Stimulated activated memory B cell treated with anti-CD40 and anti-IgM and Interleukin-4, amounts not matched to agents 10 μg/mL and 1 μg/mL and 100 μg/mL, for 72 hours (primary cell): ENCODE measurements around the gene LRRC32.

ENCODE experiments used
- ATAC-seq: fragments of 150-1000 bp; cut with Tn5 transposase; 2 replicates; pipeline ENCODE4 v1.10.0; 2021
- H3K27ac Mint-ChIP-seq: one replicate; pipeline ENCODE4 v1.8.0; 2022; ENCODE audit warnings: mild to moderate bottlenecking, mixed read lengths
- H3K27me3 Mint-ChIP-seq: one replicate; pipeline ENCODE4 v1.8.0; 2022; ENCODE audit warnings: mixed read lengths
- H3K36me3 Mint-ChIP-seq: one replicate; pipeline ENCODE4 v1.8.0; 2022; ENCODE audit warnings: mixed read lengths
- H3K4me1 Mint-ChIP-seq: one replicate; pipeline ENCODE4 v1.8.0; 2022; ENCODE audit warnings: mixed read lengths
- H3K4me3 Mint-ChIP-seq: one replicate; pipeline ENCODE4 v1.8.0; 2022; ENCODE audit warnings: mild to moderate bottlenecking, moderate library complexity, mixed read lengths
- H3K9me3 Mint-ChIP-seq: one replicate; pipeline ENCODE4 v1.8.0; 2022; ENCODE audit warnings: mixed read lengths

LRRC32 gene

DNA sequence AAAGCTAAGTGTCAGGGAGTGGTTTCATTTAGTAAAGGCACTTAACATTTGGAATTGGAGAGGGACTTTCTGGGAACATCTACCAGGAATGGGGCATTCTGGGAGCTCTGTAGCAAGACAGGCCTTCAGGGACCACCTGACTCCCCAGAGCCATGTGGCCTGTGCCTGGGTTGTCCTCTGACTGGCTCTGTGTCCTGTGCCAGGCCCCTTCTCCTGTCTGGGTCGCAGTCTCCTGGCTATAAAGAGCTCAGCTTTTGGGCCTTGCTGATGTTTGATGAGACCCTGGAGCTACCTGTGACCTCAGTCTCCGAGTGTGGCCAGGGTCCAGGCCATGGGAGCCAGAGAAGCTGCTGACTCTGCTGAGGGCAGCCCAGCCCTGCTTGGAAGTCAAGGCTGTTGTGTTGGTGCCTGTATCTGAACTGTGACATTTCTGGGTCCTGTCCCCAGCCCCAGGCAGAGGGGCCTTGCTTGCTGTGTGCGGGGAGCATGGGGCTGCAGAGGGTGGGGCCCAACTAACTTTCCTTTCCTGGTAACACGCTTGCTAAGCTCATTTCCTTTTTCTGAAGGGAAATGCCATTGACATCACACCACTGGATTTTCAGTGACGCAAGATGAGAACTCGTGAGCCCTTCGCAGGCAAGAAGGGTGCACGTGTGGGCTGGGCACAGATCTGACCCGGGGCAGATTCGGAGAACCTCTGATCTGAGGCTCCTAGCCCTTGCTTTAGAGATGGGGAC is 41.3 kb downstream of the LRRC32 start:
- peaks cover 24% of the 10 kb centered on the region for H3K36me3 Mint-ChIP-seq
- peaks cover 13% of the 10 kb centered on the region for H3K9me3 Mint-ChIP-seq
- ATAC-seq, result peak; percentile 69
- peaks cover 14% of the 10 kb centered on the region for H3K27me3 Mint-ChIP-seq
- H3K27ac Mint-ChIP-seq, result peak overlapping the region; percentile 98
- H3K4me1 Mint-ChIP-seq, result peaks cover 66% of the 10 kb centered on the region
- peak overlapping the region; percentile 65 for H3K4me3 Mint-ChIP-seq

GRCh38 chr11:76628408-76628947 is 42.1 kb downstream of the LRRC32 start:
- peaks cover 69% of the 10 kb centered on the region for H3K4me1 Mint-ChIP-seq
- H3K27ac Mint-ChIP-seq, result peak overlapping the region; percentile 98
- peak; percentile 73 for ATAC-seq
- peaks cover 24% of the 10 kb centered on the region for H3K36me3 Mint-ChIP-seq
- peak overlapping the region; percentile 54 for H3K4me3 Mint-ChIP-seq
- H3K27me3 Mint-ChIP-seq, result peaks cover 21% of the 10 kb centered on the region
- peaks cover 13% of the 10 kb centered on the region for H3K9me3 Mint-ChIP-seq

GRCh38 chr11:76627606-76628005 is 42.9 kb downstream of the LRRC32 start:
- ATAC-seq, result peak; percentile 13
- H3K4me3 Mint-ChIP-seq, result peak overlapping the region; percentile 50
- H3K36me3 Mint-ChIP-seq, result peaks cover 24% of the 10 kb centered on the region
- H3K9me3 Mint-ChIP-seq, result peaks cover 13% of the 10 kb centered on the region
- H3K27ac Mint-ChIP-seq, result peak overlapping the region; percentile 98
- H3K4me1 Mint-ChIP-seq, result peaks cover 76% of the 10 kb centered on the region
- H3K27me3 Mint-ChIP-seq, result peaks cover 30% of the 10 kb centered on the region

DNA sequence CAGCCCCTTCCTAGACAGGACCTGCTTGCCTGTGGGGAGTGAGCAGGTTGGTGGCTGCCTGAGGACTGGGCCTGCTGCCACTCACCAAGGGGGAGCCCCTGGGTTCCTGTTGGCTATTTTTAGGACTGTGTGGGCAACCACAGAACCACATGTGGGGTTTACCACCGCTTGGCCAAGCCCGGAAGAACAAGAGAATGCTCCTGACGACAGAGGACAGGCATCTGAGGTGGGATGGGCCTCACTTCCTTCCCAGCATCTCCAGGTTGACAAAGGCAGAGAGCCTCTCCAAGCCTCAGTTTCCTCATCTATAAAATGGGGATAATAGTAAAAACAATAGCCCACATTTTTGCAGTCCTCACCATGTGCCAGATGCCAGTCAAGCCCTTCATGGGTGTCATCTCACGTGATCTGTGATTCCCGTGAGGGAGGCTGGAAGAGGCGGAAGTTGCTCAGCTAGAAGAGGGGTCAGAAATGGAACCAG is 43.6 kb downstream of the LRRC32 start:
- Mint-ChIP-seq H3K4me1 (peaks cover 76% of the 10 kb centered on the region), H3K4me3 (peak overlapping the region; percentile 50), H3K27ac (peak overlapping the region; percentile 98), H3K9me3 (peaks cover 13% of the 10 kb centered on the region), H3K27me3 (peaks cover 36% of the 10 kb centered on the region), H3K36me3 (peaks cover 24% of the 10 kb centered on the region)
- ATAC-seq, result peak; percentile 85

GRCh38 chr11:76626266-76626665 is 44.3 kb downstream of the LRRC32 start:
- Mint-ChIP-seq H3K4me1 (peaks cover 77% of the 10 kb centered on the region), H3K4me3 (no peak overlapping the region), H3K9me3 (peaks cover 13% of the 10 kb centered on the region), H3K27ac (peak overlapping the region; percentile 98), H3K27me3 (peaks cover 43% of the 10 kb centered on the region), H3K36me3 (peaks cover 24% of the 10 kb centered on the region)
- ATAC-seq, result no peak

GRCh38 chr11:76625472-76626186 is 44.9 kb downstream of the LRRC32 start:
- Mint-ChIP-seq H3K4me1 (peaks cover 82% of the 10 kb centered on the region), H3K9me3 (peaks cover 13% of the 10 kb centered on the region), H3K27me3 (peaks cover 50% of the 10 kb centered on the region), H3K4me3 (peak overlapping the region; percentile 22), H3K27ac (peak overlapping the region; percentile 98), H3K36me3 (peaks cover 29% of the 10 kb centered on the region)
- ATAC-seq, result no peak

DNA sequence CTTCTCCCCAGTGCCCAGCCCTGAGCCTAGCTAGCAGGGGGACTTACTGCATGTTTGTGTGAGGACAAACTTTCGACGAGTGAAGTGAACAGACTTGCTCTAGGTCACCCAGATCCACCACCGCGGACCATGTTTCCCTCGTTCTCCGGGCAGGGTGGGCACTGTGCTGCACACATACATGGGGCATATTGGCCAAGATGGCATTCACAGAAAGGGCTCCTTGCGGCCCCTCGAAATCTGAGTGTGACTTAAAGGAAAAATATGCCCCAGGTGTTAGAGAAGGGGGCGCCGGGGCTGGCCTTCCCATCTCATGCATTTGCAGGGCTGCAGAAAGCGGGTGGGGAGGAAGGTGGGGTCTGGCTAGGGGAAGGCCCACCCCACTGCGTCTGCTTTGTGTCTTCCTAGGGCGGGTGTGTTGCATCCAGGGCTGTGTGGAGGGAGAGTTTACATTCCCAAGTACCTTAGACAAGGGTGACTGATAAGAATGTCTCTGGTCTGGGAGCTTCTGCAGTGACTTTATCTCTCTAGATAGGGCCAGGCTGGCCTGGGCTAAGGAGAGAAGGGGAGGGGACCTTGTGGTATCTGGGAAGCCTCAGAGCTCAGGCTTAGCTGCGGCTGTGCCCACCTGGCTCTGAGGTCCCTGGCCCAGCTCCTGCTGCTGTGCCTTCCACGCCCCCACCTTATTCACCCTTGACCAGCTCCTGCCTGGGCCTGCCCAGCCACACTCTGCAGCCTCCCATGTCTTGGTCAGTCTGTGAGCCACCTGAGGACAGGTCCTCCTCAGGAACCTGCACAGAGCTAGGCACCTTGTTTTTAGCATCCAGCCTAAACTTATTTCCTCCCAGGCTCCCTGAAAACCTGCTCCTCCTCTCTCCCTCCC is 45.8 kb downstream of the LRRC32 start:
- Mint-ChIP-seq H3K27ac (peak overlapping the region; percentile 98), H3K27me3 (peaks cover 52% of the 10 kb centered on the region), H3K4me3 (no peak overlapping the region), H3K4me1 (peaks cover 74% of the 10 kb centered on the region), H3K36me3 (peaks cover 24% of the 10 kb centered on the region), H3K9me3 (peaks cover 8% of the 10 kb centered on the region)
- ATAC-seq, result no peak

DNA sequence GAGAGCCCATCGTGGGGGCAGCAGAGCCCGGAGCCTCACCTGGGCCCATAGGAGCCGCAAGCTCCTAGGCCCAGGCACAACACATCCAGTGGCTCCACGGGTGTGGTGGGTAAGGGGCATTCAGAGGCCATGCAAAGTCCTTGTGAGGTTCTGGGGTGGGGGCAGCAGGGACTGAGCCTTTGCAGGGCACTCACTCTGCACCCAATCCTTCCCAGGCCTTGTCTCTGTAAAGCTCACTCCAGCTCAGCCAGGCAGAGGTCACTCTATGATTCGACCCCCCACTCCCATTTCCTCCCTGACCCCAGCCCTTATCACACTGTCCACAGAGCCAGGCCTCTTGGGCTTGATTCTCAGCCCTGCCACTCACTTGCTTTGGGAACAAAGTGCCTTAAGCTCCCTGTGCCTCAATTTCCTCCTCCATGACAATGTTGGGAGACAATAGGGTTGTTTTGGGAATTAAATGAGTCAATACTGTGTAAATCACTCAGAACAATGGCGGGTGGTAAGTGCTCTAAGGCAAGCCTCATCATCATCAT is 46.6 kb downstream of the LRRC32 start:
- Mint-ChIP-seq H3K27ac (no peak overlapping the region), H3K9me3 (peaks cover 8% of the 10 kb centered on the region), H3K4me1 (peaks cover 66% of the 10 kb centered on the region), H3K27me3 (peaks cover 52% of the 10 kb centered on the region), H3K4me3 (no peak overlapping the region), H3K36me3 (peaks cover 24% of the 10 kb centered on the region)
- ATAC-seq, result no peak

- ATAC-seq, result no peak
These were observed 47.2 kb downstream of the LRRC32 start for GRCh38 chr11:76623171-76623883.

GRCh38 chr11:76622493-76623094 is 48.0 kb downstream of the LRRC32 start:
- Mint-ChIP-seq H3K4me1 (peaks cover 53% of the 10 kb centered on the region), H3K36me3 (peaks cover 24% of the 10 kb centered on the region), H3K27ac (peak overlapping the region; percentile 6), H3K9me3 (peaks cover 9% of the 10 kb centered on the region), H3K27me3 (peaks cover 57% of the 10 kb centered on the region), H3K4me3 (no peak overlapping the region)
- ATAC-seq, result no peak

More at GRCh38 chr11:76623171-76623883, 47.2 kb downstream of the LRRC32 start:
- H3K36me3 Mint-ChIP-seq, result peaks cover 24% of the 10 kb centered on the region
- H3K27ac Mint-ChIP-seq, result peak overlapping the region; percentile 6
- peaks cover 60% of the 10 kb centered on the region for H3K4me1 Mint-ChIP-seq
- H3K27me3 Mint-ChIP-seq, result peaks cover 52% of the 10 kb centered on the region
- H3K4me3 Mint-ChIP-seq, result no peak overlapping the region
- H3K9me3 Mint-ChIP-seq, result peaks cover 11% of the 10 kb centered on the region

GRCh38 chr11:76621868-76622267 is 48.7 kb downstream of the LRRC32 start:
- H3K36me3 Mint-ChIP-seq, result peaks cover 24% of the 10 kb centered on the region
- H3K9me3 Mint-ChIP-seq, result peaks cover 9% of the 10 kb centered on the region
- H3K4me3 Mint-ChIP-seq, result no peak overlapping the region
- no peak for ATAC-seq
- no peak overlapping the region for H3K27ac Mint-ChIP-seq
- peaks cover 46% of the 10 kb centered on the region for H3K4me1 Mint-ChIP-seq
- H3K27me3 Mint-ChIP-seq, result peaks cover 64% of the 10 kb centered on the region

- Mint-ChIP-seq H3K27ac (no peak overlapping the region), H3K9me3 (peaks cover 9% of the 10 kb centered on the region)
- ATAC-seq, result no peak
These were observed 49.1 kb downstream of the LRRC32 start for GRCh38 chr11:76621466-76621865.

GRCh38 chr11:76620489-76620888 is 50.1 kb downstream of the LRRC32 start:
- peaks cover 76% of the 10 kb centered on the region for H3K27me3 Mint-ChIP-seq
- H3K4me3 Mint-ChIP-seq, result no peak overlapping the region
- H3K27ac Mint-ChIP-seq, result no peak overlapping the region

More at GRCh38 chr11:76621466-76621865, 49.1 kb downstream of the LRRC32 start:
- Mint-ChIP-seq H3K4me3 (no peak overlapping the region), H3K4me1 (peaks cover 42% of the 10 kb centered on the region), H3K27me3 (peaks cover 68% of the 10 kb centered on the region), H3K36me3 (peaks cover 24% of the 10 kb centered on the region)

More at GRCh38 chr11:76620489-76620888, 50.1 kb downstream of the LRRC32 start:
- Mint-ChIP-seq H3K9me3 (peaks cover 7% of the 10 kb centered on the region), H3K36me3 (peaks cover 18% of the 10 kb centered on the region), H3K4me1 (peaks cover 32% of the 10 kb centered on the region)
- ATAC-seq, result no peak
